ENCODE data around the gene TBATA.
A peak's percentile ranks its signal among the peaks of the same experiment; 100 is the strongest.

TBATA gene

DNA sequence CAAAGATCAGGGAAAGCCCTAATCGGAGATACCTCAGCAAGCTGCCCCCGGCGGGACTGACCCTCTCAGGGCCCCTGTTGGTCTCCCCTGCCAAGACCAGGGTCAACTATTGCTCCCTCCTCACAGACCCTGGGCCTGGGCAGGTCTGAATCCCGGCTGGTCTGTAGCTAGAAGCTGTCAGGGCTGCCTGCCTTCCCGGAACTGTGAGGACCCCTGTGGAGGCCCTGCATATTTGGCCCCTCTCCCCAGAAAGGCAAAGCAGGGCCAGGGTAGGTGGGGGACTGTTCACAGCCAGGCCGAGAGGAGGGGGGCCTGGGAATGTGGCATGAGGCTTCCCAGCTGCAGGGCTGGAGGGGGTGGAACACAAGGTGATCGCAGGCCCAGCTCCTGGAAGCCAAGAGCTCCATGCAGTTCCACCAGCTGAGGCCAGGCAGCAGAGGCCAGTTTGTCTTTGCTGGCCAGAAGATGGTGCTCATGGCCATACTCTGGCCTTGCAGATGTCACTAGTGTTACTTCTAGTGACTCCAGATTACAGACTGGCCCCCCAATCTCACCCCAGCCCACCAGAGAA, 24.1 kb downstream of the TBATA start:
- DNase-seq: peak; percentile 26

DNA sequence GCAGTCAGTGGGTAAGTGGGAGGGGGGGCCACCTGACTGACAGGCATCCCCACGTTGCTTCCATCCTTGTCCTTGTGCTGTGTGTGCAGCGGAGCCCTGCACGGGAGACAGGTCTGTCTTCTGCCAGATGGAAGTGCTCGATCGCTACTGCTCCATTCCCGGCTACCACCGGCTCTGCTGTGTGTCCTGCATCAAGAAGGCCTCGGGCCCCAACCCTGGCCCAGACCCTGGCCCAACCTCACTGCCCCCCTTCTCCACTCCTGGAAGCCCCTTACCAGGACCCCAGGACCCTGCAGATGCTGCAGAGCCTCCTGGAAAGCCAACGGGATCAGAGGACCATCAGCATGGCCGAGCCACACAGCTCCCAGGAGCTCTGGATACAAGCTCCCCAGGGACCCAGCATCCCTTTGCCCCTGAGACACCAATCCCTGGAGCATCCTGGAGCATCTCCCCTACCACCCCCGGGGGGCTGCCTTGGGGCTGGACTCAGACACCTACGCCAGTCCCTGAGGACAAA, 24.8 kb downstream of the TBATA start:
- no peak for DNase-seq

DNA sequence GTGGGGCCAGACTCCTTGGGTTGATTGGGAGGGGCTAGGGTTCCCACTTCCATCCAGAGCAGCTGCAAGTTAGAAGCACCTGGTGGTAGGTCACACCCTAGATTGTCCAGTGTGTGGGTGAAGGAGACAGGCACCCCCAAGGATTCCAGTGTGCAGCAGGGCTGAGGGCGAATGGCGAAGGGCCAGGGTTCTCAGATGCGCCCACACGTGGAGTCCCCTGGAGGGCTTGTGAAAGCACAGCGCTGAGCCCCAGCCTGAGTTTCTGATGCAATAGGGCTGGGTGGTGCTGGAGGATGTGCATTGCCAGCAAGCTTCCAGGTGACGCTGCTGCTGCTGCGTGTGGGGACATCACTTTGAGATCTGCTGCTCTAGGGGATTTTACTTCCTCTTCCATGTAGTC, 25.4 kb downstream of the TBATA start:
- no peak for DNase-seq

DNA sequence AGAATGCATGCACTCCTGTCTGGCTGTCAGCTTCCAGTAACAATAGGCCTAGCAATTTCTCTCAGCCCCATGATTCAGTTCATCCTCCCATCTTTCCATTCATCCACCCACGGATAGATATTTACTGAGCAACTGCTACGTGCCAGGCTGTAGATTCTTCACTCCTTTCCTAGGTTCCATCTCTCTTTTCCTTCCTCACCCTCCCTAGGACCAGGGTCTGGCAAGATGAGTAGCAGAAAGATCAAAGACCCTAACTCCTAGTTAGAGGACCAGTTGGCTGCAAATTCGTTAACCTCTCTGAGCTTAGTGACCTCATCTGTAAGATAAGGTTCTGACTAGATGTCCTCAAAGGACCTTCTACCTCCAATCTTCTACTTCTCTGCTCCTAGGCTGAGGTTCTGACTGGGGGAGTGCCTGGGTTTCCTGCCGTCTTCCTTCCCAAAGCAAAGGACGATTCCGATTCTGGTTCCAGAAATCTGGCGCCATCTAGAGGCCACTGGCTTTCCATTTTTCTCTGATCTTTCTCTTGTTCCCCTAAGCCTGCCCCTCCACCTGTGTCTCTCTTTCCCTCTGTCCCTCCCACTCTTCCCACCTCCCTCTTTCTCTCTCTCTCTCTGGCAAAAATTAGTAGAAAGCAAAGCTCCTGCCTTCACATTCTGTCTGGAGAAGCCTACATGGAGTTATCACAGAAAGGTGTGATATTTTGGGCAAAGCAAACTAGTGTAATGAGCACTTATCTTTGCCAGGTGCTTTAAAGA, 26.2 kb downstream of the TBATA start:
- DNase-seq: peak; percentile 71

DNA sequence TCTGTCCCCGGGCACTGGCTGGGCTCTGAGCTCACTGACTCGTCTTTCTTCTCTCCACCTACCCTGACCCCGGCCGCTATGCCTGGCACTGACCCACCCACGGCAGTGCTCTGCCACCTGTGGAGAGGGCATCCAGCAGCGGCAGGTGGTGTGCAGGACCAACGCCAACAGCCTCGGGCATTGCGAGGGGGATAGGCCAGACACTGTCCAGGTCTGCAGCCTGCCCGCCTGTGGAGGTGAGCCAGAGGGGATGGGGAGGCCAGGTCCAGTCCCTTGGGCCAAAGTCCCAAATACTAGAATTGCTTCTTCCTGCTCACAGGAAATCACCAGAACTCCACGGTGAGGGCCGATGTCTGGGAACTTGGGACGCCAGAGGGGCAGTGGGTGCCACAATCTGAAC, 27.3 kb downstream of the TBATA start:
- no peak for DNase-seq

DNA sequence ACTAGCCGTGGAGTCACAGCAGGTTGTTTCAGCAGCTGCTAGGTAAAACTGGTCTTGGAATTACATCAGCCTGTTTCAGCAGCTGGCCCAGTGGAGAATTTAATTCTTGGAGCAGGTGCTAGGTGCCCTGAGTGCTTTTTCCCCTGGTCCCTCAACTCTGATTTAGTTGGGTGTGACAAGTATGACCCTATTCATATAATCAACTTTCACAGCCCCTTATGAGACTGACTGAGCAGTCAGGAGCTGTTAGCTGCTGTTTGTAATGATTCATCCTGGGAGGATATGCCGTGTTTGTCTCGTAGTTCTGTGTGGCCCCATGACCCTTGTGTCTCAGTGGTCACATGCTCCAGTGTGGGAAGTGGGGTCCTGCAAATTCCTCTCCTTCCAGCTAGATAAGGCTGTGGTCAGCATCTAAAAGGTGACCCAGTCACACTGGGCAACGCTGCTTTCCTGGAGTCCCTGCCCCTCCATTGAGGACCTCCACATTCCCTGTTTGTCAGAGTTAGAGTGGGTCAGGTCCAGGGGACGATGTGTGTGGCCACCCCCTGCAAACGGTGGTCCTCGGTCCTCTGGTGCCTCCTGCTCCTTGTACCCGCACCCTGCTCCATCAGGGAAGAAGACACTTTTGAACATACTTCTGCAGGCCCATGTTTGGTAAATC, 28.3 kb downstream of the TBATA start:
- DNase-seq: peak; percentile 6

DNA sequence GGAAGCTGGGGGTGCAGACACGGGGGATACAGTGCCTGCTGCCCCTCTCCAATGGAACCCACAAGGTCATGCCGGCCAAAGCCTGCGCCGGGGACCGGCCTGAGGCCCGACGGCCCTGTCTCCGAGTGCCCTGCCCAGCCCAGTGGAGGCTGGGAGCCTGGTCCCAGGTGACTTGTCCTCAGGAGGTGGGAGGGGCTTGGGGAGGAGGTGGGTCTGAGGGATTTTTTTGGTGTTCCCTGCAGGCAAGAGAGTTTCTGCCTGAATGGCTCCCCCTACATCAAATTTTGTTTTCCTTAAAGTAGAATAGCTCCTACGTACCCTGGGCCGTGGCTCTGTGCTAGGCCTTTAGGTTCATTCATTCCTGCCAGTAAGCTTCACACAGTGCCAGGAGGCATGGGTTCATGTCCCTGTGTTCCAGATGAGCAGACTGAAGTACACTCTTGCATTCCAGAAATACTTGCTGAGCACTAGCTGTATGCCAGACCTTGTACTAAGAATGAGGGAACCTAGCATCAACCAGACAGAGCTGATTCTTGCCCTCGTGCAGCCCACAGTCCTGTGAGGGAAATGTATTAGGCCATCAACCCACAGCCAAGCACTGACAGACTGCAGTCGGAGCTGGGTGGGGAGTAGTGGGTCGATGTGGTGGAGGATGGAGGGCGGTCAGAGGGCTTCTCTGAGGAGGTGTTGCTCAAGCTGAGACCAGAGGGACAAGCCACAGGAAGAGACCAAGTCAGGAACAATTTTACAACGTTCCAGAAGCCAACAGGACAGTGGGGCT, 31.1 kb downstream of the TBATA start:
- DNase-seq: peak; percentile 8

DNA sequence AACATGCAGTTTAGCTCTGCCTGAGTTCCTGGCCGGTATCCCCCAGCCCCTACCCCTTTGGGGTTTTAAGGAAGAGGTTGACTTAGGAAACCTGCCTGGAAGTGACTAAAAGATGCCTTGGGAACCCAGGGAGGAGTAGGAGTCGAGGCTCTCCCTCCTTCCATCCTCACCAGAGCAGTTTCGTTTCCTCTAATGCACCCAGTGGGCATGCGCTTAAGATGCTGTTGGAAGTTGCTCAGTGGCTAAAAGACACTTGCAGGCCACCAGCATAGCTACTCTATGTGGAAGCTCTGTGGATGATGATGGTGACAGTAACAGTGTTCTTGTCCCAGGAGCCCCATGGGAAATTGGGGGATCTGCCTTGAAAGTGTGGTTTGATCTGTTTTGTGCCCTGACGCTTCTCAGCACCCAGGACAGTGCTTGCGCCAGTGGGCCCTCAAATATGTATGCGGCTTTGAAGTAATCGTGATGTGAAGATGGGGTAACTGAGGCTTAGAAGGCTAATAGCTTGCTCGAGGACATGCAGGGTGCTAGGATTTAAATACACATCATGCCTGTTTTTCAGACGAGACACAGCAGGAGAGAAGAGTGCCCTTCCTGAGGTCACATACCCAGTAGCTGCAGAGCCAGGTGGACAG, 32.0 kb downstream of the TBATA start:
- DNase-seq: no peak

DNA sequence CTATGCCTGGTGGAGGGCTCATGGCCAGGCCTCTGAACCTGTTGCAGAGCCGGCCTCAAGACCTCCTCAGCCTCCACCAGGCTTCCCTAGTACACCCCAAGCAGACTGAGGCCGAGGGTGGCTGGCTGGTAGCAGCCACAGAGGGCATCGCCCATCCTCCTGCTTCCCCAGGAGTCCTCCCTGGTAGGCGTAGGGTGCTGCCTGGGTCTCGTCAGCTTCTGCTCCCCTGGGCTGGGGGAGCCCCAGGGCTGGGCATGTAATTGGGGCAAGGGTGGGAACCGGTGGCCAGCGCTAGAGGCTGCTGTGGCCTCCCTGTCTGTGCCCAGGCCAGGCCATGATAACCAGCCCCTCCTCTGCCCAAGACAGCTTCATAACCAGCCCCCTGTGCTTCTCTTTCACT, 32.6 kb downstream of the TBATA start:
- DNase-seq: no peak

DNA sequence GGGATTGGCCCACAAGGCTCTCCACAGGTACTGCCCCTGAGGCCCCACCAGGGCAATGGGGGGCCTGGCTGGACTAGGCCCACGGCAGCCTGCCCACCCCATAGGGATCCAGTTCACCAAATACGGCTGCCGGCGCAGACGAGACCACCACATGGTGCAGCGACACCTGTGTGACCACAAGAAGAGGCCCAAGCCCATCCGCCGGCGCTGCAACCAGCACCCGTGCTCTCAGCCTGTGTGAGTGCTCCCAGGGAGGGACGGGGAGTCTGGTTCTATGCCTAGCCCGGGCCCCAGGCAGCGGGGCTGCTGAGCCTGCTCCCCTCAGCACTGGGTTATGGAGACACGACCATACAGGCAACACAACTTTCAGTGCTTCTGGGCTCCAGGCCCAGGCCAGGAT, 33.2 kb downstream of the TBATA start:
- DNase-seq: no peak

DNA sequence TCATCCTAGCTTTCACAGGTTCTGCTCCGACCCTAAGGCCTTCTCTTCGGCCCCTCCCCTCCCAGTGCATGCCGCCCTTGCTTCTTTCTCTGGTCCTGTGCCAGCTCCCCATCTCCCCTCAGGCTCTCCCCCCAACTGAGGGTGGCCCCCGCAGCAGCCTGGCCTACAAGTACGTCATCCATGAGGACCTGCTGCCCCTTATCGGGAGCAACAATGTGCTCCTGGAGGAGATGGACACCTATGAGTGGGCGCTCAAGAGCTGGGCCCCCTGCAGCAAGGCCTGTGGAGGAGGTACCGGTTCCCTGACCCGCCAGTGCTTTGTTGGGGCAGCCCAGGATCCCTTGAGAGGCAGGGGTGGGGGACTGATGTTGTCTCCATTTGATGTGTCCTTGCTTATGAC, 33.8 kb downstream of the TBATA start:
- no peak for DNase-seq

DNA sequence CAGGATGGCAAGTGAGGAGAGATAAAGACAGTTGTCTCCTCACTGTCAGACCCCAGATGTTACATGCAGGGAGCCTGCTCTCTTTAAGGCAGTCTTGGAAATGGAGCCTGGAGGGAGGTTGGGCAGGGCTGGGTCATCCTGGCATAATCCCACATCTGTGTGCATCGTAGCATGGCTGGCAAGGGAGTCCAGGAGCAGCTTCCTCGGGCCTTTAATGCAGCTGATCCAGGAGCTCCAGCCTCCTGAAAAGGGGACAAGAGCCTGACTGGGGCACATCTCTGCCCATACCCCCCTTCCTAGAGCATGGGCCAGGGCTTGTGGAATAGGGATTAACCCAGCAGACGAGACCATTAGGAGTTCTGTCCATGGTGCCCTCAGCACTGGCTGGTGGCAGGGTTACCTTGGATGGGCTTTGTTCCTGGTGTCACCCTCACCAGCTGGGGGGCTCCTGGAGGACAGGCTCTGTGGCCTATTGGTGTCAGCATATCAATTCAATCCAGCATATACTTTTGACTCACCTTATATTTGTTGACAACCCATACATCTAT, 34.9 kb downstream of the TBATA start:
- no peak for DNase-seq

DNA sequence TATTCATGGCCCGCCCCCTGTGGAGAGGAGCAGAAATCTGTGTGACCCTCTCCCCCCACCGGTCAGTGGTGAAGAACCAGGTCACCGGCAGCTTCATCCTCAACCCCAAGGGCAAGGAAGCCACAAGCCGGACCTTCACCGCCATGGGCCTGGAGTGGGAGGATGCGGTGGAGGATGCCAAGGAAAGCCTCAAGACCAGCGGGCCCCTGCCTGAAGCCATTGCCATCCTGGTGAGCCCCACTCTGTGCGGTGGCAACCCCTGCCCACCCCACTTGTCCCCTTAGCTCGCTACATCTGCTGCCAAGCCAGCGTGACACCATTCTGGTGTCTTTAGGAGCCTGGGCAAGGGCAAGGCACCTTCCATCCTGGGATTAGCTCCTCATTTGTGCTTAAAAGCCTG, 35.4 kb downstream of the TBATA start:
- no peak for DNase-seq

DNA sequence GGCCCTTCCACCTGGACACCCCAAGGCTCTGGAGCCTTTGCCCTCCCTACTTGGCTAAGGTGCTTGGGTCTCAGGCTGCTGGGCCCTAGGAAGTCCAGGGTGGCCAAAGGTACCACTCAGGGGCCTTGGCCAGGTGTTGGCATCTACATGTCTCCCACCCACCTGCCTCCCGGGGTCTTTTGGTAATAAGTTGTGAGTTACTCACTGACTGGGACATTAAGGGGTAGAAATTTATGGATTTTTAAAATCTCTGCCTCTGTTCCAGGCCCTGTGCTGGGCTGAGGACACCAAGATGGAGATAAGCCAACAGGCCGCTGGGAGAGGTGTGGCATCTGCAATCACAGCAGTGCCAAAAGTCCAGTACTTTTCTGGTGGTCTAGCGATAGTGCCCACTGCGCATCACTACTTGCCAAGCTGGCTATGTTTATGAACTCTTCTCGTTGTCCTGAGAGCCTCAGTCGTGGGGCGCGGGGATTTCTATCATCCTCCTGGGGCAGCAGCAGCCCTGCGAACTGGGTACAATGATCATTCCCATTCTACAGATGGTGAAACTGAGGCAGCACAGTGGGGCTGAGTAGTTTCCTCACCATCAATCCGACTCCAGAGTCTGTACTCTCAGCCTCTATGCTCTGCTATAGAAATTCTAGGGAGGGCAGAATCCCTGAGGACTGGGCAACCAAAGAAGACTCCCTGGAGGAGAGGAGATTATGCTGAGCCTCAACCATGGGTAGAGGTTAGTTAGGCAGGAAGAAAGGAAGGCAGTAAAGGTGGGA, 36.2 kb downstream of the TBATA start:
- no peak for DNase-seq

DNA sequence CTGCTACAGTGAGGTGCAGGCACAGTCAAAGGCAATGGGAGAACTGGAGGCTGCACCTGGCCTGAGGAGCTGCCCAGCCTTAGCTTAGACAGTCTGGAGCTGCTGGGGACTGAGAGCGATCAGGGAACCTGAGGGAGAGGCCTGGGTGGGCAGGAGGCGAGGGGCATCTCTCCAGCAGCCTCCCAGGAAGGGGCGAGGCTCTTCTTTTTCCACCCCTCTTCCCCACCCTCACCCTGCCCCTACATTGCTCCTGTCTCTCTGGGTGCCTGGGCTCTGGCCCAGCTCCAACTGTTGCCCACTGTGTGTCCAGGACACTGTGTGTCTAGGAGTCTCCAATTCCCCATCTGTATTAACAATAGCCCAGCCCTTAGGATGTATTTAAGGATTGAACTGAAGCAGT, 36.9 kb downstream of the TBATA start:
- DNase-seq: no peak

DNA sequence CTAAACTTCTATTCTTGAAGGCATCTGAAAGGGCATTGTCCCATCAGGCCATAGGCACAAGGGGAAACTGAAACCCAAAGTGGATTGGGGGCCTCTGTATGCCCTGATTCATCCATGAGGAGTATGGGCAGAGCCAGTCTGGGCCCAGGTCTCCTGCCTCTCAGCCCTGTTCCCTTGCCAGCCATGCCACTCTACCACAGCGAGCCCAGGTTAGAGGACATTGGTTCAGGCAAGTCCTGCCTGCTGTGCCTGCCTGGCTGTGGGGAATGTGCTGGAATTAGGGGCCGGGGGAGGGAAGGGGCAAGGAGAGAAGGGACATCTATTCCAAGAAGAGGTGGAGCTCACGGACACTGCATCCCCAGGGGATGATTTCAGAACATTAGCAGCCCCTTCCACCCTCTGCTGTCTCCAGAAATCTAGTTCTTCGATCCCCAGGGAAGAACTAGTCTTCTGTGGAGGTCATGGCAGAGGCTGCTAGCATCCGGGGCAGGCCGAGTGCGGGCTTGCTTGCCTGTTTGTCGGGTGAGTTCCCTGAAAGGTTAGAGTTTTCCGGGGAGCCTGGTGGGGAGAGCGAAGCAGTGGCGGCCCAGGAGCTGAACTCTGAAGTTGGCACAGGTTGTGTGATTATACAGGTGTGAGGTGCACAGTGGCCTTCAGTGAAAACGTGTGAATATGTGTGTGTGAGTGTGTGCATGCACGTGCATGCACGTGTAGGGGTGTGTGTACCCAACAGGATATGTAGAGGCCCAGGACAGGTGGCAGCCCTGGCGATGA, 37.8 kb downstream of the TBATA start:
- DNase-seq: no peak

DNA sequence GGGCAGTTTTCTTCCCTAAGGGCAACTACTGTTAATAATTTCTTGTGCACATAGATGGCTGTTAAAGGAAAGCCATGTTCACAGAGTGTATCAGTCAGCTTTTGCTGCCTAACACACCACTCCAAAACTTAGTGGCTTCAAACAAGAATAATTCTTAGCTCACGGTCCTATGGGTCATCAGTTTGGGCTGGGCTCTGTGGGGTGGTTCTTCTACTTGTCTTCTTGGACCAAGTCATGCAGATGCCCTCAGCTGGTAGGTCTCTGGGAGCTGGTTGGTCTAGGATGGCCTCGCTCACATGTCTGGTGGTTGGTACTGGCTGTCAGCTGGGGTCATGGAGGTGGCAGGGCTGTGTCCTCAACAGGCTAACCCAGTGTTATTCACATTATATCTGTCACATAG, 39.6 kb downstream of the TBATA start:
- no peak for DNase-seq

DNA sequence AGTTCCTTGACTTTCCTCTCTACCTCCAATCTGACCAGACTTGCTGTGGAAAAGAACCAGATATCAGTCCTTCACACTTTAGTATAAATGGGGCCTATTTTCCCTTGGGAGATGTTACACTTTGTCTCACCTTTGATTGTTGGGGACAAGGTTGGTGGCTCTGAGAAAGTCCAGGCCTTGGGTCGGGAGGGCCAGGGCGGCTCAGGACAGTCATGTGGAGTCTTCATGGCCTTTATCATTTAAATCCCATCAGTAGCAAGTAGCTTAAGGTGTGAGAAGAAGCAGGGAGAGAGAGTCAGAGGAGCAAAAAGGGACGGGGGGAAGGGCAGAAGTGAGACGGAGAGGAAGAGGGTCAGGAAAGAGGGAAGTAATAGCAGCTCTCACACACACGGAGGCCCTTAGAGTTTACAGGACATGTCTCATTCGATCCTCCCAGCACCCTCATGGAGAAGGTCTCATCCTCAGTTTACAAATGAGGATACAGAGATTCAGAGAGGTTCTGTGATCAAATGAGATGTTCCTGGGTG, 40.5 kb downstream of the TBATA start:
- no peak for DNase-seq

DNA sequence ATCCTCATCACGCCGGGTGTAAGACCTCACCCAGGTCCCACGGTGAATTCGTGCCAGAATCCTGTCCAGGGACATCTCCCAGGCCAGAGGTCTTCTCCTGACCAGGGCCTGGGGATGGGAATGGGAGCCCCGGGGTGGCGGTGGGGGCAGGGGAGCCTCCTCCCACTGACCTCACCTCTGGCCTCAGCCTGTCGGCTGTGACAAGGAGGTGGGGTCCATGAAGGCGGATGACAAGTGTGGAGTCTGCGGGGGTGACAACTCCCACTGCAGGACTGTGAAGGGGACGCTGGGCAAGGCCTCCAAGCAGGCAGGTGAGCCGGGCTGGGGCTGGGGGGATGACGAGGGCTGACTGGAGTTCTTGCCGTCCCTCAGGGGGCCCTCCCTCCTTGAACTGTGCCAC, 41.3 kb downstream of the TBATA start:
- DNase-seq: no peak

DNA sequence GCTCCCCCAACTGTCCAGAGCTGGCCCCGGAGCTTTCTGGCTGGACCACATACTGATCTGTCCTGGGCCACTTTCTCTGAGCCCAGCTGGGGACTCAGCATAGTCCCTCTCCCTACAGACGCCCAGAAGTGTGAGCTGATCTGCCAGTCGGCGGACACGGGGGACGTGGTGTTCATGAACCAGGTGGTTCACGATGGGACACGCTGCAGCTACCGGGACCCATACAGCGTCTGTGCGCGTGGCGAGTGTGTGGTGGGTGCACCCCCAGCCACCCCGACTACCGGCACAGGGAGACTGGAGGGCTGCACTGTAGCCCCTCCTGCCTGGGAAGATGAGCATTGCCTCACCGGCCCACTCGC, 41.8 kb downstream of the TBATA start:
- DNase-seq: no peak
